Cardiac ventricle fibroblast (primary cell): ENCODE results near the gene ZNF630. TPM values are rescaled to one million over a fixed set of nuclear protein-coding genes. Genes with fewer than 3 reads are reported as not detected.

Experiments used
- total RNA-seq: library from RNA; depleted of rRNA; stranded (reverse); fragments of >200 nt; gene quantifications from 2 replicates; pipeline ENCODE4 v1.2.3, GENCODE V29; 2015

The ZNF630 gene
- 1.4 and 1.7 TPM in 2 replicates for total RNA-seq

DNA sequence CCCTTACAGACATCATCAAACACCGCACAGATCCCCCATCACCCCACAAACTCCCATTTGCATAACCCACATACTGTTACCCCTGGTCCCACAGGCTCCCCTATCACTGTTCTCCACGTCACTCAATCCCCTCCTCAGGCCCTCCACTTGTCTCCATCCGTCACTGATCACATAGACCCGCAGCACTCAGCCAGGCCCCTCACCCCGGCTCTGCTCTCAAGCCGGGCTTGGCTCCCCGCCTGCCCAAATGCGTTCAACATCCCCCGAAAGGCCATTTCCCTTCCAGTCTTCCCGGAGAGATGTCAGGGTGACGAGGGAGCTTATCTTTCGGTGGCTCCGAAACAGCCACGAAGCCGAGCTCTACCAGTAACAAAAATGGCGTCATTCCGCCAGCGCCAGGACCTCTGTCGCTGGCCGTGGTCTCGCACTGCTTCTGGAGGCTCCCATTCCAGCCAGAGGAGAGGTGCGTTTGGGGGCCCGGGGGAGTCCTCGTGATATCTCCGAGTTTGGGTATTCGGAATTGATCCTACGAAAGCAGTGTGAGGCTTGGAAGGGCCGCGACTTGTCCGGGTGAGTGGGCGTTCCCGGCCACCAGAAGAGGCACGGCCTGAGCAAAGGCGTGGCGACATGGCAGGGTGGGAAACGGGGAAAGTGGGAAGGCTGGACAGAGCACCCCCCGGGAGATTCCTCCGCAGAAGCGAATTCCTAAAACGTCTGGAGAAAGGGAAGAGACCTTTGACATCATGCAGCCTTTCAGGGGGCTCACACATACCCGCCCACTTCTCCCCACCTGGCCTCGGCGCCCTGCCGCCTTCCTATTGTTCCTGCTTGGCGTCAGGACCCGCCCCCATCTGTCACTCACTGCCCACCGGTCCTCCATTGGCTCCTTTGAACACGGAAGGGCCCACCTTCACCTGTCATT lies at the start of gene ZNF630:
Gene ZNF630, minus strand, starts transcription at position 577 of the 922 bp plus-strand sequence. CDS start 4,754 bp downstream, outside the sequence.

Other genes with a start within 250 kb of the ZNF630 start
- gene ZNF81, start 234.7 kb downstream of the ZNF630 start, total RNA-seq, result 4.4 and 4.6 TPM in 2 replicates
- gene ZNF182, start 67.7 kb downstream of the ZNF630 start, total RNA-seq, result 1.7 and 1.8 TPM in 2 replicates
- gene SPACA5, start 64.7 kb downstream of the ZNF630 start, total RNA-seq, result not detected in 2 replicates
- not detected in 2 replicates for gene SPACA5B, start 59.0 kb upstream of the ZNF630 start, total RNA-seq
- not detected in 2 replicates for gene SSX5, start 125.2 kb upstream of the ZNF630 start, total RNA-seq
- gene SSX1, start 183.8 kb upstream of the ZNF630 start, total RNA-seq, result not detected in 2 replicates